HG02884 (cell line): ENCODE measurements around the gene DPEP1.
"Not testable (repeated sequence)": the region's sequence is repeated elsewhere in the genome, so short reads cannot be mapped to it uniquely, and the experiment has no call there.

Source experiments
- ATAC-seq: cut with Tn5 transposase; IDR thresholded peaks from one replicate; pipeline ENCODE4 v1.9.1; 2021; ENCODE audit warnings: mild to moderate bottlenecking, moderate library complexity; ENCODE audit not compliant: unreplicated experiment

Gene DPEP1

DNA sequence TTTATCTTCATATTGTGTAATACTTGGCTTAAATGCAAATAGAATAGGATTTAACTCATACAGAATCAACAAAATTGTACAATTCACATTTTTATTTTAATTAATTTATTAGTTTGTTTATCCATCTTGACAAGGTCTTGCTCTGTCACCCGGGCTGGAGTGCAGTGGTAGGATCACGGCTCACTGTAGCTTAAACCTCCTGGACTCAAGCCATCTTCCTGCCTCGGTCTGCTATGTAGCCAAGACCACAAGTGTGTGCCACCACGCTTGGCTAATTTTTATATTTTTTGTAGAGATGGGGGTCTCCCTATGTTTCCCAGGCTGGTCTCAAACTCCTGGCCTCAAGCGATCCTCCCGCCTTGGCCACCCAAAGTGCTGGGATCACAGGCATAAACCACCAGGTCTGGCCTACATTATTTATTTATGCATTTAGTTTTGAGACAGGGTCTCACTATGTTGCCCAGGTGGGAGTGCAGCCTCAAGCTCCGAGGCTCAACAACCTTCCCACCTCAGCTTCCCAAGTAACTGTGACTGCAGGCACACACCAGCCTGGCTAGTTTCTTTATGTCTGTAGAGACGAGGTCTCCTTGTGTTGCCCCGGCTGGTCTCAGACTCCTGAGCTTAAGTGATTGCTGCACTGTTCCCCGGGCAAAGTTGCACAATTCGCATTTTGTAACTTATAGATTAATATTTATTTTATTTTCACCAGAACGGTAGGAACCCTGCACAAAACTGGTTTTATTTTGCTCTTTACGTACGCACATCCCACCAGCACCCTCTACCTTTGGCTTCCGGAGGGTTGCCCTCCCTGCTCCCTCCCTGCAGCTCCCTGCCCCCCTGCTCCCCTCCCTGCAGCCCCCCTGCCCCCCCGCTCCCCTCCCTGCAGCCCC, 4.9 kb downstream of the DPEP1 start:
- ATAC-seq, result no peak

GRCh38 chr16:89619840-89620239, 6.4 kb downstream of the DPEP1 start:
- no peak for ATAC-seq

GRCh38 chr16:89620406-89620841, 7.0 kb downstream of the DPEP1 start:
- ATAC-seq, result no peak

DNA sequence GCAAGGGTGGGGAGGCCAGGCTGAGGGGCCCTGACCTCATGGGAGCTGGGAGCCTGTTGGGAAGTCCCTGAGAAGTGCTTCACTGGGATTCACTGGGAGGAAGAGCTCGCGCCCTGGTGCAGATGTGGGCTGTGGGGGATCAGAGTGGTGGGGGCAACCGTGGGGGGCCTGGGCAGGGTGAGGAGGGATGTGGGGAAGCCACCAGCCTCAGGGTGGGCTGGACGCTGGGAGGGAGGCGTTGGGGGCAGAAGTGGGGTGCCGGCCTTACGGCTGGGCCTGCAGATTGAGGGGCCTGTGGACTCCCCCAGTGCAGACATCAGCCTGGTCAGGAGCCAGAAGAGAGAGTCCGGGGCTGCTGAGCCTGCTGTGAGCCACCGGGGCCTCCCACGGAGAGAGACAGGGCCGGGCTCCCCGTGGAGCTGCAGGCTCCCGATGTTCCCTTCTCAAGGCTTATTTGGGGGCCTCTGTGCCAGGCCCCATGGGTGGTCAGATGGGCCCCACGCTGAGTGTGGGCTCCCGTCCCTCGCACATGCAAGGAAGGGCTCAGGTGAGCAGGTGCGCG, 7.8 kb downstream of the DPEP1 start:
- ATAC-seq, result no peak

- ATAC-seq, result no peak
These were observed 8.4 kb downstream of the DPEP1 start for GRCh38 chr16:89621698-89622409.

DNA sequence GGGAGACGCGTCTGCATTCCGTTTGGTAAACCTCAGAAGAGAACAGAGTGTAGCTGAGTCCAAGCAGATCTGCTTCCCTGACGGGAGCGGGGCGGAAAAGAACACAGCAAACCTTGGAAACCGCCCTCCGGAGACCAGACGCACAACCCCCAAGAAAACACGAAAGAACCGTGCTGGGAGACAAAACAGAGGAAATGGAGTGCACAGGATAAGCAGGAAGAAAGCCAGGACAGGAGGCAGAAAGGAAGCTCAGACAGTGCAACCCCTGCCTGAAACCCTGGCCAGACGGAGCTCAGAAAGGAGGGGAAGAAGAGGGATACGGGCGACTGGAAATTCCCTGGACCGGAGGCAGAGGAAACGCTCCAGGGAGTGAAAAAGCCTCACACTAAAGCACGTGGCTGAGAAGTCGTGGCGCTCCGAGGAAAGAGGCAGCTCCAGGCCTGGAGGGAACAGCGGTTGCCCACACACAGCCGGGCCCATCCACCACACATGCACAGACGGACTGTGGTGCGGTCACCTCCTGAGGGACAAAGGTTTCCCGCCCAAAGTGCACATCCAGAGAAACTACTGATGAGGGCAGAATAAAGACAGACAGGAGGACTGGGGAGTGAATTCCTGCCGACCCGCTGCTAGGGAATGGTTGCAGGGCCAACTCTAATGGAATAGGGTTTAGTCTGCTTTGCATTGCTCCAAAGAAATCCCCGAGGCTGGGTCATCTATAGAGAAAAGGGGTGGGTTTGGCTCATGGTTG, 10.2 kb downstream of the DPEP1 start:
- no peak for ATAC-seq

DNA sequence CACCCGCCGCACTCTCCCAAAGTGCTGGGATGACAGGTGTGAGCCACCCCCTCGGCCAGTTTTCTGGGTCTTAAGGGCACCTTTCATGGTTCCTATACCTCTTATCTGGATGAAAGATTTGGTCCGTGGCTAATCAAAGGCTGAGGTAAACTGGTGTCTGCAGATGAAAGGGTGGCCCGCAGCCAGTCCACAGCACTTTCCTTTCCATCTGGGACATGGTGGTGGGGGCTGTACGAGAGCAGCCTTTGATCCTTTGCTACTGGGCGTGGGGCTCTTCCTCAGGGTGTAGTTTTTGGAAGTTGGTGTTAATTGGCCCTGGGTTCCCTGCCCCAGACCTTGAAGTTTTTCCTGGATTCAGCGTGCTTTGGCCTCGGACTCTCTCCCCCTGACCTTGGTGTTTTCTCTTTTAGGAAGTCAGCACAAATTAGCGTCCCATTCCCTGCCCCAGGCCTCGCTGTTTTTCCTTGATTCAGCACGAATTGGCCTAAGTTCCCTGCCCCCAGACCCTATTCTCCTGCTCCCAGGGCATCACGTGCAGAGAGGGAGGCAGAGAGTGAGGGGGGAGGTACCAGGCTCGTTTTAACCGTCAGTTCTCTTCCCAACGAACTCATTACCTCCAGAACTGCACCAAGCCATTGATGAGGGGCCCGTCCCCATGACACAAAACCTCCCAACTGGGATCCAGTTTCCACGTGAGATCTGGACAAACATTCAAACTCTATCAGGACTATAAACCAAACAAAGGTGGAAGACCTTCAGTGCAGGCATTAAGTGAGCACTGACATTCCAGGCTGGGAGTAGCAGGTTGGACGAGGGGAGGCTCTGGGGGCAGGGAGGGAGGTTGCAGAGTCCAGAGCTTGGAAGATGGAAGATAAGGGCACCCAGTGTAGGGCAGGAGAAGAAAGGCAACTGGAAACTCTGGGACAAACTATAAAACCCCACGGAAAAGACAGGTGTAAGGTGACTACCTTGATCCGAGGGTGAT, 11.6 kb downstream of the DPEP1 start:
- ATAC-seq, result no peak

- no peak for ATAC-seq
These were observed 16.6 kb downstream of the DPEP1 start for GRCh38 chr16:89629827-89630610.

DNA sequence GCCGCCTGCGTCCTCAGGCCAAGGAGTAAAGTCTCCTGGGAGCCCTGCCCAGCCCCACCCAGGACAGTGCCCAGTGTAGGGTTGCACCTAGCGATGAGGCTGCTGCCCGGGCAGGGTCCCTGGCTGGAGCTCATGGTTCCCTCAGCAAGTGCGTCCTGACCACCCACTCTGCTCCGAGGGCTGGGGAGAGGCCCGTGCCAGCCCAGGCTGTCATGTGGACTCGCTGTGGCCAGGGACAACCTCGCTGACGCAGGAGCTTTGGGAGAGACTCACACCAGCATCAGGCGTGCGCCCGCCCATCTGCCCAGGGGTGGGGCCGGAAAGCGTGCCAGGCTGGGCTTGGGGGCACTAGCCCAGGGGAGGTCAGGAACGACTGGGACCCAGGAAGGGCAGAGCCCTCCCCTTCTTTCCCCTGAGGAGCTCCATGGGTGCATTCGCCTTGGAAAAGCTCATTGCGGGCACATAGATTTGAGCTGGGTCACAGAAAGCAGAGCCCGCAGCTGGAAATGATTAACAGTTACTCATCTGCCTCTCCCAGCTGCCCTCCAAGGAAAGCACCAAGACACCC, 19.7 kb downstream of the DPEP1 start:
- ATAC-seq, result no peak

GRCh38 chr16:89634463-89635385, 21.3 kb downstream of the DPEP1 start:
- not testable (repeated sequence) for ATAC-seq

DNA sequence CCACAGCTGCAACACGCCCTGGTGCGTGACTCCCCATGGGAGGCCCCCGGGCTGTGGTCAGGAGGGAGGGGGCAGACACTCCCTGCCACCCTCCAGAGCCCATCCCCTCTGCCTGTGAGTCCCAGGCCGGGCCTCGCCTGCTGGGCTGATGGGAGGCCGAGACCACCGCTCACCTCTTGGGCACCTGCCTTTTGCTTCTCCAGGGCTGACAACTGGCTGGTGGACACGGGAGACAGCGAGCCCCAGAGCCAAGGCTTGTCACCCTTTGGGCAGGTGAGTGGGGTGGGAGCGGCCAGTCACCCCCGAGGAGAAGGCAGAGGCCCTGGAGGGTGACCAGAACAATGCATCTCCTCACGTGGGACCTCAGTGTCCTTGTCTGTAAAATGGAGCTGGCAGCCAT, 23.2 kb downstream of the DPEP1 start:
- ATAC-seq, result no peak

DNA sequence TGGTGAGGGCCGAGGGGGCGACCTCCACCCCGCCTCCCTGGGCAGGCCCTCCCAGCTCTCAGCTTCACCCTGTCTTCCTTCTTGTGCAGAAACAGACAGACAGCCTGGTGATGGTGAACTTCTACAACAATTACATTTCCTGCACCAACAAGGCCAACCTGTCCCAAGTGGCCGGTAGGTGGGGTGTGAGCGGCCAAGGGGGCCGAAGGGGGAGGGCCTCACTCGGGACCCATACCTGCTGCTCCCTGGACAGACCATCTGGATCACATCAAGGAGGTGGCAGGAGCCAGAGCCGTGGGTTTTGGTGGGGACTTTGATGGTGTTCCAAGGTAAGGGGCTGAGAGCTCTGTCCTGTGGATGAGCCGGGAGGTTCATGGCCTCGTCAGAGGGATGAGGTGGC, 23.9 kb downstream of the DPEP1 start:
- no peak for ATAC-seq

- ATAC-seq, result no peak
These were observed 25.0 kb downstream of the DPEP1 start for GRCh38 chr16:89638455-89638854.

DNA sequence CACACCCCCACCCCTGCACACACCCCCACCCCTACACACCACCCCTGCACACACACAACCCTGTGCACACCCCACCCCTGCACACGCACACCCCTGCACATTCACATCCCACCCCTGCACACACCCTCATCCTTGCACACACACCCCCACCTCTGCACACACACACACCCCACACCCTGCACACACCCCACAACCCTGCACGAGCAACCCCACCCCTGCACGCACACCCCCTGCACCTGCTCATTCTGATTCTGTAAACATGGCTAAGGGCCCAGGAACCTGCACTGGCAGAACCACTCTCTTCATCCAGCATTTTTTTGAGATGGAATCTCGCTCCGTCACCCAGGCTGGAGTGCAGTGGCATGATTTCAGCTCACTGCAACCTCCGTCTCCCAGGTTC, 25.9 kb downstream of the DPEP1 start:
- no peak for ATAC-seq

- no peak for ATAC-seq
These were observed 28.1 kb downstream of the DPEP1 start for GRCh38 chr16:89641458-89642119.

DNA sequence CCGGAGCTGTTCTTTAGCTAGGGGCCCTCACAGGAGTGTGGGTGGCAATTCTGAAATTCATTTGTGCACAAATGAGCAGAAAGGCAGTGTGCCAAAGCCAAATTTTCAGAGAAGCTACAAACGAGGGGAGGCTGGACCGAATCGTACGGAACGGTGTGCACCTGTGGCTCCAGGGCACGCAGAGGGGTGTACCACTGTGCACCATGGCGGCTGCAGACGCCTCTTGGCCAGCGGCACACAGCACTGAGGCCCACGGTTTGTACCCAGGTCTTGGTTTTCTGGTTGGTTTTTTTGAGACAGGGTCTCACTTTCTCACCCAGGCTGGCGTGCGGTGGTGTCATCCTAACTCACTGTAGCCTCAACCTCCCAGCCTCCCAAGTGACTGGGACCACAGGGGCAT, 29.1 kb downstream of the DPEP1 start:
- ATAC-seq, result no peak

- ATAC-seq, result no peak
These were observed 30.4 kb downstream of the DPEP1 start for GRCh38 chr16:89643769-89644300.
